CD4-positive, alpha-beta T cell (primary cell): Measurements from ENCODE around the gene PNKP. TPM values are rescaled to one million over a fixed set of nuclear protein-coding genes. Genes with fewer than 3 reads are reported as not detected.

ENCODE experiments used
- ATAC-seq: fragments of 200-7000 bp; cut with Tn5 transposase; one replicate; pipeline ENCODE4 v1.10.0; 2022; ENCODE audit warnings: mild to moderate bottlenecking; ENCODE audit not compliant: poor library complexity
- CTCF ChIA-PET: fragments of 350-600 bp; sonication (Branson Sonifier 250); formaldehyde crosslinking; loops from one replicate; lab custom pipeline; 2021; ENCODE audit warnings: antibody characterized with exemption, inconsistent platforms; lab: Charles Lee
- POLR2A ChIA-PET: fragments of 350-600 bp; sonication (Branson Sonifier 250); formaldehyde crosslinking; loops from one replicate; lab custom pipeline; 2021; ENCODE audit warnings: antibody characterized with exemption, inconsistent platforms; lab: Charles Lee
- DNase-seq, 14 experiments: peaks; one replicate each; pipeline ENCODE4 v3.0.0-alpha.2; 2013 to 2020; ENCODE audit warnings: mixed read lengths in 2 of 14
- H3K27ac ChIP-seq, 2 donors: one replicate each; pipeline versions ENCODE4 v1.5.1 to v1.7.0; 2013; ENCODE audit warnings: low read length in 2 of 2, low read depth in 1 of 2, mild to moderate bottlenecking in 1 of 2
- H3K27me3 ChIP-seq, 2 experiments: 1 replicate in 1 of 2; 2 replicates in 1 of 2; pipeline versions ENCODE4 v1.6.1 to v1.7.0; 2013; ENCODE audit warnings: low read length in 2 of 2, control low read depth in 1 of 2, mild to moderate bottlenecking in 1 of 2, moderate library complexity in 1 of 2; ENCODE audit not compliant: insufficient read depth in 2 of 2, control insufficient read depth in 1 of 2
- H3K36me3 ChIP-seq: one replicate; pipeline ENCODE4 v1.6.1; 2013; ENCODE audit warnings: low read length, control low read depth; ENCODE audit not compliant: insufficient read depth
- H3K4me1 ChIP-seq: one replicate; pipeline ENCODE4 v1.6.1; 2013; ENCODE audit warnings: low read length, control low read depth; ENCODE audit not compliant: insufficient read depth
- H3K4me3 ChIP-seq: one replicate; pipeline ENCODE4 v1.5.1; 2013; ENCODE audit warnings: mild to moderate bottlenecking, low read length, moderate library complexity
- H3K9me3 ChIP-seq, 2 experiments: 1 replicate in 1 of 2; 2 replicates in 1 of 2; pipeline versions ENCODE4 v1.6.1 to v1.7.0; 2013; ENCODE audit warnings: low read length in 2 of 2, mild to moderate bottlenecking in 2 of 2, control low read depth in 1 of 2, moderate library complexity in 1 of 2; ENCODE audit not compliant: control insufficient read depth in 1 of 2, insufficient read depth in 1 of 2
- H3K27ac Mint-ChIP-seq: one replicate; pipeline ENCODE4 v1.8.0; 2020; ENCODE audit warnings: mixed read lengths
- H3K27me3 Mint-ChIP-seq: one replicate; pipeline ENCODE4 v1.8.0; 2021; ENCODE audit warnings: mixed read lengths
- H3K36me3 Mint-ChIP-seq: one replicate; pipeline ENCODE4 v1.8.0; 2021; ENCODE audit warnings: low read depth, mixed read lengths
- H3K4me1 Mint-ChIP-seq: one replicate; pipeline ENCODE4 v1.8.0; 2021; ENCODE audit warnings: low read depth, mixed read lengths
- H3K4me3 Mint-ChIP-seq: one replicate; pipeline ENCODE4 v1.8.0; 2020; ENCODE audit warnings: mild to moderate bottlenecking, mixed read lengths
- H3K9me3 Mint-ChIP-seq: one replicate; pipeline ENCODE4 v1.8.0; 2020; ENCODE audit warnings: mixed read lengths
- intact Hi-C, 2 experiments: fragments of 100-400 bp; cut with DNase I in 1 of 2; cut with micrococcal nuclease in 1 of 2; formaldehyde crosslinking; loops; one replicate each; pipeline versions ENCODE4 v1.15.1 to v1.9.0; 2023 to 2025; cut with DNase I, micrococcal nuclease
- total RNA-seq, 174 experiments: library from RNA in 2 of 174; stranded (reverse) in 2 of 174; gene quantifications; one replicate each; pipeline ENCODE4 v1.2.3 and lab custom pipeline; 2021 to 2026
- TF ChIP-seq, protein P1 (sequence below): fragments of 200-600 bp; IDR thresholded peaks from one replicate; pipeline ENCODE4 v1.8.0; 2022; ENCODE audit warnings: antibody characterized with exemption, mild to moderate bottlenecking

Gene PNKP
- total RNA-seq, 2 experiments from 2014 or later: 96.1 to 98.1 TPM

DNA sequence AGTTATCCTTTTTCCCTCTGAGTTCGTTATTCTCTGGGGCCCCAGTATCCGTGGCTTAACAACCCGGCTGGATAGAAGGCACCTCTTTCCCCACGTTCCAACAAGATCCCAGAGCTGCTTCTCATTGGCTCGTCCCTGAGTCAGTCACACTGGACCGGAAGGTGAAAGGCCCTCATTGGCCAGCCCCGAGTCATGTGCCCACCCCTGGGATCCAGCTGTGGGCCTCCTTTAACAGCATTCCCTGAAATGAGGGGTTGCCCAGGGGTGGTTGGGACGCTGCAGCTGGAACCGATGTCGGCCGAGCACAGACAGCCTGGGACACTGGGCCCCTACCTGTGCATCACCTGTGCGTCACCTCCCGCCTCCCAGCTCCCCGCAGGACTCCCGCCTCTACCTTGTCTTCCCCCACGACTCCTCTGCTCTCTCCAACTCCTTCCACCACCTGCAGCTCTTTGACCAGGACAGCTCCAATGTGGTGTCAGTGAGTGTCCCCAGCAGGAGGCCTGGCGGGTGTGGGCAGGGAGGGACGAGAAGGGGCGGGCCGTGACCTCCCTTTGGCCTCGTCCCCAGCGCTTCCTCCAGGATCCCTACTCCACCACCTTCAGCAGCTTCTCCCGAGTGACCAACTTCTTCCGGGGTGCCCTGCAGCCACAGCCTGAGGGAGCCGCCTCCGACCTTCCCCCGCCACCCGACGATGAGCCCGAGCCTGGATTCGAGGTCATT, 14.5 kb upstream of the PNKP start:
- intact Hi-C loops: no loop called here
- H3K36me3 Mint-ChIP-seq: peaks cover 64% of the 10 kb centered on the region
- H3K36me3 ChIP-seq: peaks cover 74% of the 10 kb centered on the region
- H3K27ac ChIP-seq: no peak overlapping the region
- CTCF ChIA-PET: no interaction called here
- TF ChIP-seq, protein P1, sequence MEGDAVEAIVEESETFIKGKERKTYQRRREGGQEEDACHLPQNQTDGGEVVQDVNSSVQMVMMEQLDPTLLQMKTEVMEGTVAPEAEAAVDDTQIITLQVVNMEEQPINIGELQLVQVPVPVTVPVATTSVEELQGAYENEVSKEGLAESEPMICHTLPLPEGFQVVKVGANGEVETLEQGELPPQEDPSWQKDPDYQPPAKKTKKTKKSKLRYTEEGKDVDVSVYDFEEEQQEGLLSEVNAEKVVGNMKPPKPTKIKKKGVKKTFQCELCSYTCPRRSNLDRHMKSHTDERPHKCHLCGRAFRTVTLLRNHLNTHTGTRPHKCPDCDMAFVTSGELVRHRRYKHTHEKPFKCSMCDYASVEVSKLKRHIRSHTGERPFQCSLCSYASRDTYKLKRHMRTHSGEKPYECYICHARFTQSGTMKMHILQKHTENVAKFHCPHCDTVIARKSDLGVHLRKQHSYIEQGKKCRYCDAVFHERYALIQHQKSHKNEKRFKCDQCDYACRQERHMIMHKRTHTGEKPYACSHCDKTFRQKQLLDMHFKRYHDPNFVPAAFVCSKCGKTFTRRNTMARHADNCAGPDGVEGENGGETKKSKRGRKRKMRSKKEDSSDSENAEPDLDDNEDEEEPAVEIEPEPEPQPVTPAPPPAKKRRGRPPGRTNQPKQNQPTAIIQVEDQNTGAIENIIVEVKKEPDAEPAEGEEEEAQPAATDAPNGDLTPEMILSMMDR: no peak
- no peaks in the 10 kb centered on the region for H3K27me3 Mint-ChIP-seq
- peaks cover 23% of the 10 kb centered on the region for H3K4me1 ChIP-seq
- no peak overlapping the region for H3K4me3 Mint-ChIP-seq
- no peak for ATAC-seq
- H3K27me3 ChIP-seq: no peaks in the 10 kb centered on the region
- H3K27ac Mint-ChIP-seq: no peak overlapping the region
- POLR2A ChIA-PET: no interaction called here
- H3K4me1 Mint-ChIP-seq: peaks cover 13% of the 10 kb centered on the region
- no peaks in the 10 kb centered on the region for H3K9me3 Mint-ChIP-seq
- H3K9me3 ChIP-seq: peaks cover 0 to 3% of the 10 kb centered on the region in 2 experiments
- no peak for DNase-seq
- H3K4me3 ChIP-seq: no peak overlapping the region

DNA sequence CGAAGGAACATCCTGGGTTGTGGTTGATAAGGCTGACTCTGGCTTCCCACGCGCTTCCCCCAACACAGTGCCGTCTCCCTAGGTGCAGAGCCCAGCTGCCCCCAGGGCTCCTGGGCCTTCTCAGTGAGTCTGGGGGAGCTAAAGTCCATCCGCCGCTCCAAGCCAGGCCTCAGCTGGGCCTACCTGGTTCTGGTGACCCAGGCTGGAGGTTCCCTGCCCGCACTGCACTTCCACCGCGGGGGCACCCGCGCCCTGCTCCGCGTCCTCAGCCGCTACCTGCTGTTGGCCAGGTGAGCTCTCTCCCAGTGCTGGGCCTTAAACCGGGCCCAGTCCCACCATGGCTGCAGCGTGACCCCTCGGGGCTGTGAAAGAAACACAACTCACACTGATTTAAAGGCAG, 13.8 kb upstream of the PNKP start:
- intact Hi-C loops: no loop called here
- peaks cover 60% of the 10 kb centered on the region for H3K36me3 Mint-ChIP-seq
- H3K27me3 Mint-ChIP-seq: no peaks in the 10 kb centered on the region
- peaks cover 71% of the 10 kb centered on the region for H3K36me3 ChIP-seq
- H3K9me3 ChIP-seq: peaks cover 0 to 3% of the 10 kb centered on the region in 2 experiments
- ATAC-seq: no peak
- peaks cover 23% of the 10 kb centered on the region for H3K4me1 ChIP-seq
- ChIA-PET CTCF (no interaction called here), POLR2A (no interaction called here)
- H3K27ac ChIP-seq: no peak overlapping the region
- H3K4me3 ChIP-seq: no peak overlapping the region
- no peak for DNase-seq
- H3K9me3 Mint-ChIP-seq: no peaks in the 10 kb centered on the region
- TF ChIP-seq, protein P1: no peak
- no peak overlapping the region for H3K4me3 Mint-ChIP-seq
- H3K4me1 Mint-ChIP-seq: peaks cover 13% of the 10 kb centered on the region
- no peak overlapping the region for H3K27ac Mint-ChIP-seq
- no peaks in the 10 kb centered on the region for H3K27me3 ChIP-seq

DNA sequence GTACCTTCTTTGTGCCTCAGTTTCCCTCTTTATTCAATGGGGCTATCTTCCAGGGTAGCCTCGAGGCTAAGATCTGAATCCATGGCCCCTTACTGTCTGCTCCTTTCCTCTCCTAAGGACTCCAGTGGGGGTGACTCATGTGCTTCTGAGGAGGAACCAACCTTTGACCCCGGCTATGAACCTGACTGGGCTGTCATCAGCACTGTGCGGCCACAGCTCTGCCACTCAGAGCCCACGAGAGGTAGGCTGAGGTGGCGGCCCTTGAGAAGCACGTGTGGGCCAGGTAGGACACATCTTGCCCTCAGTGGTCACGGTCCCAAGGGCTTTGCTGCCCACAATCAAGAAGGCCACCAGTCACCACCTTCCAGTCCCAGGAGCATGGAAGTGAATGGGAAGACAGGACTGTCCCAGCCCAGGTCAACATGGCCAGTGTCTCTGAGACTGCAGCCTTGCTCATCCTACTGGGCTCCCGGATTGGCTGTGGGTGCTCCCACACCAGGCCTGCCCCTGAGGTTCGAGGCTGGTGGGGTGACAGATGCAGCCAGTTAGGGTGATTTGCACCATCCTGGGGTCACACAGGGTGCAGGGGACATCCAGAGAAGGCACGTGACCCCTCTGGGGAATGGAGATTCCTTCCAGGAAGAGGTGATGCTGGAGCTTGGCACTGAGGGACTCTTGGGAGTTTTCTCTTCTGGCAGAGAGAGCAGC, 12.9 kb upstream of the PNKP start:
- no peak for ATAC-seq
- peaks cover 30% of the 10 kb centered on the region for H3K4me1 ChIP-seq
- H3K36me3 Mint-ChIP-seq: peaks cover 56% of the 10 kb centered on the region
- no peak overlapping the region for H3K4me3 ChIP-seq
- no peak overlapping the region for H3K27ac Mint-ChIP-seq
- ChIA-PET POLR2A (no interaction called here), CTCF (no interaction called here)
- TF ChIP-seq, protein P1: no peak
- H3K36me3 ChIP-seq: peaks cover 66% of the 10 kb centered on the region
- no peaks in the 10 kb centered on the region for H3K27me3 ChIP-seq
- peak overlapping the region; percentile 5 for H3K4me3 Mint-ChIP-seq
- DNase-seq: no peak
- peaks cover 18% of the 10 kb centered on the region for H3K4me1 Mint-ChIP-seq
- peaks cover 0 to 3% of the 10 kb centered on the region in 2 experiments for H3K9me3 ChIP-seq
- intact Hi-C loops: no loop called here
- H3K9me3 Mint-ChIP-seq: no peaks in the 10 kb centered on the region
- H3K27ac ChIP-seq: no peak overlapping the region
- no peaks in the 10 kb centered on the region for H3K27me3 Mint-ChIP-seq
